DMS53 treated with DMSO at 0.1 percent for 48 hours (cell line): Measurements from ENCODE around the gene METTL13.

Experiments
- DNase-seq: peaks from one replicate; lab custom pipeline; 2025; ENCODE audit not compliant: unreplicated experiment; lab: John Stamatoyannopoulos, UW

METTL13 gene

GRCh38 chr1:171802207-171802606 lies 20.7 kb downstream of the METTL13 start:
- no peak for DNase-seq

GRCh38 chr1:171803045-171803444 lies 21.6 kb downstream of the METTL13 start:
- no peak for DNase-seq

GRCh38 chr1:171803461-171804022 lies 22.1 kb downstream of the METTL13 start:
- DNase-seq = no peak

GRCh38 chr1:171805395-171806115 lies 24.1 kb downstream of the METTL13 start:
- DNase-seq = no peak

- DNase-seq = no peak
Observed at GRCh38 chr1:171807556-171807955, 26.1 kb downstream of the METTL13 start.

GRCh38 chr1:171809834-171810233 lies 28.4 kb downstream of the METTL13 start:
- DNase-seq = no peak

GRCh38 chr1:171811672-171812071 lies 30.2 kb downstream of the METTL13 start:
- DNase-seq = no peak

- DNase-seq = no peak
Observed at GRCh38 chr1:171814692-171815091, 33.2 kb downstream of the METTL13 start.

- DNase-seq = no peak
Observed at GRCh38 chr1:171816300-171816901, 34.9 kb downstream of the METTL13 start.

GRCh38 chr1:171817511-171818265 lies 36.2 kb downstream of the METTL13 start:
- peak; percentile 91 for DNase-seq

- no peak for DNase-seq
Observed at GRCh38 chr1:171819946-171820345, 38.5 kb downstream of the METTL13 start.

GRCh38 chr1:171826973-171827372 lies 45.5 kb downstream of the METTL13 start:
- no peak for DNase-seq

- DNase-seq = no peak
Observed at GRCh38 chr1:171828794-171829193, 47.3 kb downstream of the METTL13 start.

GRCh38 chr1:171833091-171833825 lies 51.8 kb downstream of the METTL13 start:
- DNase-seq = no peak

GRCh38 chr1:171834821-171835220 lies 53.4 kb downstream of the METTL13 start:
- no peak for DNase-seq

GRCh38 chr1:171835891-171836290 lies 54.4 kb downstream of the METTL13 start:
- no peak for DNase-seq

GRCh38 chr1:171841050-171841910 lies 59.8 kb downstream of the METTL13 start, which contains the start of gene DNM3:
Gene DNM3 (plus strand): TSS chr1:171841498. CDS start chr1:171841657, 159 bp downstream.
- DNase-seq = peak; percentile 79

GRCh38 chr1:171841931-171842761 lies 60.7 kb downstream of the METTL13 start:
- no peak for DNase-seq

- DNase-seq = no peak
Observed at GRCh38 chr1:171844381-171844780, 62.9 kb downstream of the METTL13 start.
